SK-N-SH (cell line): ENCODE measurements around the gene CREBRF.

ENCODE experiments used
- CTCF ChIP-seq: fragments of 200-600 bp; sonication (generic); IDR thresholded peaks from 2 replicates; pipeline ENCODE4 v1.6.1; 2017; ENCODE audit warnings: antibody characterized with exemption, mild to moderate bottlenecking, moderate library complexity
- EZH2phosphoT487 ChIP-seq: fragments of 200-600 bp; sonication (generic); IDR thresholded peaks from 2 replicates; pipeline ENCODE4 v1.6.1; 2017; ENCODE audit warnings: low read depth, mixed run types, mild to moderate bottlenecking, antibody characterized with exemption, moderate library complexity, borderline replicate concordance
- FOSL2 ChIP-seq: IDR thresholded peaks from 2 replicates; pipeline ENCODE4 v1.4.0; 2012; ENCODE audit warnings: low read depth, mild to moderate bottlenecking, moderate library complexity, borderline replicate concordance
- MAX ChIP-seq: IDR thresholded peaks from 2 replicates; pipeline ENCODE4 v1.4.0; 2012; ENCODE audit warnings: low read depth
- PBX3 ChIP-seq: IDR thresholded peaks from 2 replicates; pipeline ENCODE4; 2012
- YY1 ChIP-seq: IDR thresholded peaks from 2 replicates; pipeline ENCODE4 v1.4.0; 2012; ENCODE audit warnings: low read depth, mild to moderate bottlenecking

- no peak for TF ChIP-seq CTCF
- TF ChIP-seq FOSL2: no peak
- no peak for TF ChIP-seq YY1
- no peak for TF ChIP-seq EZH2phosphoT487
- TF ChIP-seq MAX: no peak
- no peak for TF ChIP-seq PBX3
Measured at GRCh38 chr5:173055042-173055721, 970 bp upstream of the CREBRF start.
